Activated CD8-positive, alpha-beta memory T cell treated with anti-CD3 and anti-CD28 coated beads, Interleukin-2, amount 50 U/mL, for 1 hour (primary cell): ENCODE measurements around the gene CSK.

Experiments
- DNase-seq: peaks from one replicate; pipeline ENCODE4 v3.0.0-alpha.2; 2020; ENCODE audit errors: extremely low read depth

The CSK gene

GRCh38 chr15:74842581-74843444, 60.9 kb downstream of the CSK start, which contains the start of gene ULK3:
Gene ULK3 (minus strand): TSS chr15:74843156. CDS start chr15:74843105, 51 bp downstream.
- DNase-seq = peak; percentile 60

DNA sequence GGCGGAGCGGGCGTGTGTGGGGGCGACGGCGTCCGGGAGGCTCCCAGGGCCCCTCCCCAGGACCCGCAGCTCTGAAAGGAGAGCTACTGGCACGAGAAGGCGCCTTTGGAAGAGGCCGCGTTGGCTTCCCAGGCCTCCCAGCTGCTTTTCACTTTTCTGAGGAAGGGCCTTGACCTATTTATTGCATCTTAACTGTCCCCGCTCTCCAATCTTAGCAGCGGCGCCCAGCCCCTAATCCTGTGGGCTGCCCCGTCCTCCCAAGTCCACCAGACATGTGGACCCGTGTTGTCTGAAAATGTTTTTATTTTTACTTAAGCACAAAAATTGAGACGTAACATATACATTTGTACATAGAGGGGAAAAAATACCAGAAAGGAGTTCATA, 61.6 kb downstream of the CSK start:
- DNase-seq = no peak

- DNase-seq = no peak
Observed at GRCh38 chr15:74843891-74844299, 62.0 kb downstream of the CSK start.

GRCh38 chr15:74844319-74845207, 62.7 kb downstream of the CSK start:
- DNase-seq = no peak

DNA sequence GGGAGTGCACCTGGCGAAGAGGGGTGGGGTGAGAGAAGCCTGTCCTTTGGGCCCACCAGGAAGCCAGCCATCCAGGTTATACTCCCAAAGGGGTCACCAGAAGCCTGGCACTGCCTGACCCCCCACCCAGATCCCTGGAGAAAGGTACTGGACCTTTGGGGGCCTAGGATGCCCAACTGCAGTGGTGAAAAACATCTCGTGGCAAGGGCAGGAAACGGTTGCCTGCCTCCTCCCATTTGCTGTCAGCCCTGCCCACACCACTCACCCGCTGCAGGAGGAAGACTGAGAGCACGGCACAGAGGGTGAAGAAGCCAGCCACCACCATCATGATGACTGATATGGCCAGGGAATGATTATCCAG, 63.3 kb downstream of the CSK start:
- DNase-seq = no peak

GRCh38 chr15:74845581-74845980, 63.7 kb downstream of the CSK start:
- DNase-seq = no peak

DNA sequence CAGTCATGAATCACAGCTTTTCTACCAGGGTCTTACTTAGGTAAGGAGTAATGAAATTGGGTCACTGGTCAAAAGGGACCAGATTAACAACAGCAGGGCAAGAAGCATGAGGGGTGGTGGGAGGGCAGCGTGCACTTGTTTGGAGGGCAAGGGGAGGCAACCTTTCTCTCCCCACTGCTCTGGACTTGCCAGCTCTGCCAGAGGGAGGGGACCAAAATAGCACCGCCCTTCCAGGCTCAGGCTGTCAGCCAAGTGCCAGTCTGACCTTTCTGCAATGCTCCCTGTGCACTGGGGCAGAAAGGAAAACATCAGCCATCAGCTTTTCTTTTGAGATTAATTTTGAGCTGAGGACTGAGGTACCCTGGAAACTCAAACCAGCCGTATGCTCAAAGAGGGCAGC, 65.6 kb downstream of the CSK start:
- no peak for DNase-seq

DNA sequence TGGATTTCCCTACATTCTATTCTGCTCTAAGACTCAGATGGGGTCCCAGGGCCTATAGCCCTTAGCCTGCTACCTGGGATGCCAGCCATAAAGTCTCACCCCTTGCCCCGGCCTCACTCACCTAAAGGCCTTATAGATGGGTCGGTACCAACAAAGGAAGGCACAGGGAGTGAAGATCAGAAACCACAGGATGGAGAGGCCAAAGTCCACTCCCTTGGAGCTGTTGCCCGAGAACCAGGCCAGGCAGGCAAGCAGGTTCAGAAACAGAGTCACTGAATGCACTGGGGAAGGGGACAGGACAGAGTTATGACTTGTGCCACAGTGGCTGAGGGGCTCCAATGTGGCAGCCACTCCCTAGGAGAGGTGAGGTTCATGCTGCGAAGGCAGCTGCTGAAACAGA, 68.5 kb downstream of the CSK start:
- no peak for DNase-seq

DNA sequence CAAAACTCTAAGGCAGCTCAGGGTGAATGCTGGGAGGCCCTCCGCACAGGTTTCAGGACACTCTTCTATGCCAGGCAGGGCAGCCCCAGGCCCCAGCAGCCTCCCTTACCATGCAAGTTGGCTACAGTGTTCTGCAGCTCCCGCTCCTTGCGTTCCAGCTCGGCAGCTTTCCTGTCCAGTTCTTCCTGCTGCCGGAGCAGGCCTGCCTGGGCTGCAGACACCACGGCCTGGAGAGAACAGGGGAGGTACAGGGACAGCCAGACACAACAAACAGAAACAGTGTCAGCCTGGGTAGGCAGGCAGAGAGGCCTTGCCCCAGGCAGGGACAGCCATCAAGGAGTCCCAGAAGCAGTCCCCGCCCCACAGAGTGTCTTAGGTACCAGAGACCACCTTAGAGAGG, 70.1 kb downstream of the CSK start:
- no peak for DNase-seq
